Aorta (tissue), 5 donors: Measurements from ENCODE around the gene EPB41L2. TPM values are rescaled to one million over a fixed set of nuclear protein-coding genes. Genes with fewer than 3 reads are reported as not detected.
"Not testable (repeated sequence)": the region's sequence is repeated elsewhere in the genome, so short reads cannot be mapped to it uniquely, and the experiment has no call there.

ENCODE experiments used
- ATAC-seq: fragments of 200-7000 bp; cut with Tn5 transposase; one replicate; pipeline ENCODE4 v1.9.1; 2022; ENCODE audit warnings: moderate library complexity; ENCODE audit not compliant: low FRiP score
- DNase-seq, 2 donors: peaks; one replicate each; pipeline ENCODE4 v3.0.0-alpha.2; 2020
- H3K27ac ChIP-seq, 2 donors: one replicate each; pipeline ENCODE4 v1.5.1; 2013; ENCODE audit warnings: low read length in 2 of 2, mild to moderate bottlenecking in 2 of 2, moderate library complexity in 2 of 2, control low read depth in 1 of 2, inconsistent platforms in 1 of 2, low read depth in 1 of 2
- H3K27me3 ChIP-seq, 2 donors: one replicate each; pipeline ENCODE4 v1.6.1; 2013; ENCODE audit warnings: control low read depth in 1 of 2, low read length in 1 of 2, mild to moderate bottlenecking in 1 of 2, moderate library complexity in 1 of 2; ENCODE audit not compliant: insufficient read depth in 2 of 2, control insufficient read depth in 1 of 2
- H3K36me3 ChIP-seq, 2 donors: one replicate each; pipeline ENCODE4 v1.6.1; 2013; ENCODE audit warnings: control low read depth in 1 of 2, low read length in 1 of 2, mild to moderate bottlenecking in 1 of 2; ENCODE audit not compliant: insufficient read depth in 2 of 2, control insufficient read depth in 1 of 2
- H3K4me1 ChIP-seq, 2 donors: one replicate each; pipeline ENCODE4 v1.6.1; 2013; ENCODE audit warnings: low read length in 2 of 2, control low read depth in 1 of 2, mild to moderate bottlenecking in 1 of 2, moderate library complexity in 1 of 2; ENCODE audit not compliant: insufficient read depth in 2 of 2, control insufficient read depth in 1 of 2
- H3K4me3 ChIP-seq, 2 donors: one replicate each; pipeline ENCODE4 v1.5.1; 2013; ENCODE audit warnings: low read length in 2 of 2, control low read depth in 1 of 2, mild to moderate bottlenecking in 1 of 2
- H3K9me3 ChIP-seq: one replicate; pipeline ENCODE4 v1.6.1; 2013; ENCODE audit warnings: mild to moderate bottlenecking, low read length; ENCODE audit not compliant: control insufficient read depth
- WGBS, 2 donors: extraction: QIAGEN DNeasy Blood & Tissue Kit; methylation state at CpG; one replicate each; pipeline ENCODE4 v1.1.7; 2013; 5-methylcytosine and 5-hydroxymethylcytosine counted together
- intact Hi-C, 2 donors: fragments of 100-400 bp; cut with DNase I; formaldehyde crosslinking; loops; one replicate each; pipeline versions ENCODE4 v1.14.2 to v1.15.0; 2022
- polyA plus RNA-seq, 2 donors: library from polyadenylated mRNA; stranded (reverse); fragments of 200-250 nt; gene quantifications; one replicate each; pipeline ENCODE4 v1.2.3, GENCODE V29; 2013
- total RNA-seq, 2 donors: library from RNA; stranded (reverse); fragmentation: NEBNext Ultra II Directional; extraction: Animal tissue kit (Norgen Biotek cat#: 25700); gene quantifications; one replicate each; pipeline ENCODE4 v1.2.1, GENCODE V29; 2021
- donor health status: healthy with polysubstance abuse.
- donor health status: Bipolar disorder and iron deficiency.
- donor health status: DM: no; HTN: no; CAD: no.
- donor health status: DM: no; HTN: no; CAD: no.
- donor health status: DM: yes; HTN: yes; CAD: no.

EPB41L2 gene
- total and polyA plus RNA-seq, 4 donors, result 36.1 to 340 (median 118) TPM

- Histone ChIP-seq H3K27me3 (no peaks in the 10 kb centered on the region), H3K4me3 (no peak overlapping the region), H3K27ac (no peak overlapping the region), H3K36me3 (peaks cover 0 to 3% of the 10 kb centered on the region in 2 donors), H3K9me3 (no peaks in the 10 kb centered on the region), H3K4me1 (peaks cover 2% of the 10 kb centered on the region in 2 donors)
- intact Hi-C loops, result no loop called here
- DNase-seq (no peak), ATAC-seq (no peak)
- WGBS, 2 donors, result 54 to 56% methylated on average over 6 of the region's 6 CpGs
Observed at GRCh38 chr6:130928158-130928912, 134.7 kb downstream of the EPB41L2 start.

GRCh38 chr6:130927305-130927704, 135.7 kb downstream of the EPB41L2 start:
- H3K36me3 ChIP-seq, result peaks cover 0 to 3% of the 10 kb centered on the region in 2 donors
- DNase-seq (no peak), ATAC-seq (no peak)
- H3K4me1 ChIP-seq, result peaks cover 2 to 5% of the 10 kb centered on the region in 2 donors
- intact Hi-C loops, result no loop called here
- WGBS, 2 donors, result 91 to 94% methylated on average over 2 of the region's 2 CpGs
- H3K9me3 ChIP-seq, result no peaks in the 10 kb centered on the region
- no peak overlapping the region for H3K4me3 ChIP-seq
- H3K27me3 ChIP-seq, result no peaks in the 10 kb centered on the region
- no peak overlapping the region for H3K27ac ChIP-seq

DNA sequence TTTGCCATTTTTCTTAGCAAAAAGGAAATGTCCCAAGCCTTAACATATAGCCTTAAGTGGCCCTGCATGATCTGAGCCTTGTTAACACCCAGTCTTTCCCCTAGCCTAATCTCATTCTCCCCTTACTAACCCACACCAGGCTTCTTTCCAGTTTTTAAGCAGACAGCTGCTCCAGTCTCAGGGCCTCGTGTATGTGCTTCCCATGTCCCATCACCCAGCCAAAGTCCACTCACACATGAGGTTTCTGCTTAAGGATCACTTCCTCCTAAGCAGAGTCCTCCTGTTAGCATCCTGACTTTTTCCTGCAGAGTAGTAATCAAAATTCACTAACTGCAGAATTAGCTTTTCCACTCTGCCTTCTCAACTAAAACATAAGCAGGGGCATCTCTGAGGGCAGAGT, 139.7 kb downstream of the EPB41L2 start:
- no peak overlapping the region for H3K4me3 ChIP-seq
- H3K9me3 ChIP-seq, result no peaks in the 10 kb centered on the region
- 41 to 63% methylated on average over 1 of the region's 1 CpG for WGBS, 2 donors
- DNase-seq, result no peak
- peaks cover 0 to 3% of the 10 kb centered on the region in 2 donors for H3K36me3 ChIP-seq
- peaks cover 0 to 3% of the 10 kb centered on the region in 2 donors for H3K4me1 ChIP-seq
- no peaks in the 10 kb centered on the region for H3K27me3 ChIP-seq
- intact Hi-C loops, result no loop called here
- ATAC-seq, result no peak
- H3K27ac ChIP-seq, result no peak overlapping the region

GRCh38 chr6:130922922-130923321, 140.1 kb downstream of the EPB41L2 start:
- Histone ChIP-seq H3K27ac (no peak overlapping the region), H3K36me3 (peaks cover 0 to 3% of the 10 kb centered on the region in 2 donors), H3K4me3 (no peak overlapping the region), H3K27me3 (no peaks in the 10 kb centered on the region), H3K9me3 (no peaks in the 10 kb centered on the region), H3K4me1 (peaks cover 0 to 3% of the 10 kb centered on the region in 2 donors)
- no peak for DNase-seq
- intact Hi-C loops, result no loop called here
- 89 to 97% methylated on average over 3 of the region's 3 CpGs for WGBS, 2 donors
- no peak for ATAC-seq

DNA sequence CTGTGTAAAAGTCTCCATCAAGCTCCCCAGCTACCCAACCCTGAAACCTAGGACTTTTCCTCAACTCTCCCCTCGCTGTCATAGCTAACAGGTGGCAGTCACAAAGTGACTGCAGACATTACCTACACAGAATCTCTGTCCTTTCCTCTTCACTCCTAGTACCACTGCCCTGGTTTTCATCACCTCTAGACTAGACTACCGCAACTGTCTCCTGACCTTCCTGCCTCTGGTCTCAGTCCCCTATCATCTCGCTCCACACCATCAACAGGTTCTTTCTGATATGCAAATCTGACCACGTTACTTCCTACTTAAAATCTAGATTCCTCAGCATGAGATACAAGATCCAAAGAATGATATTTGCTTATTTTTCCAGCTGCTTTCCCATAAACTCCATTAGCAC, 142.1 kb downstream of the EPB41L2 start:
- Histone ChIP-seq H3K27me3 (no peaks in the 10 kb centered on the region), H3K9me3 (no peaks in the 10 kb centered on the region), H3K36me3 (peaks cover 0 to 1% of the 10 kb centered on the region in 2 donors), H3K4me1 (peaks cover 2 to 6% of the 10 kb centered on the region in 2 donors), H3K27ac (no peak overlapping the region), H3K4me3 (no peak overlapping the region)
- no peak for DNase-seq
- ATAC-seq, result no peak
- intact Hi-C loops, result no loop called here
- WGBS, 2 donors, result 85 to 94% methylated on average over 4 of the region's 4 CpGs

GRCh38 chr6:130918171-130918570, 144.9 kb downstream of the EPB41L2 start:
- Histone ChIP-seq H3K4me1 (peaks cover 2 to 6% of the 10 kb centered on the region in 2 donors), H3K4me3 (no peak overlapping the region), H3K27me3 (no peaks in the 10 kb centered on the region), H3K27ac (no peak overlapping the region), H3K9me3 (no peaks in the 10 kb centered on the region), H3K36me3 (no peaks in the 10 kb centered on the region)
- ATAC-seq (no peak), DNase-seq (no peak)
- intact Hi-C loops, result no loop called here
- WGBS, 2 donors, result 70 to 72% methylated on average over 4 of the region's 4 CpGs

- not testable (repeated sequence) for DNase-seq
Observed at GRCh38 chr6:130915606-130916005, 147.4 kb downstream of the EPB41L2 start.

DNA sequence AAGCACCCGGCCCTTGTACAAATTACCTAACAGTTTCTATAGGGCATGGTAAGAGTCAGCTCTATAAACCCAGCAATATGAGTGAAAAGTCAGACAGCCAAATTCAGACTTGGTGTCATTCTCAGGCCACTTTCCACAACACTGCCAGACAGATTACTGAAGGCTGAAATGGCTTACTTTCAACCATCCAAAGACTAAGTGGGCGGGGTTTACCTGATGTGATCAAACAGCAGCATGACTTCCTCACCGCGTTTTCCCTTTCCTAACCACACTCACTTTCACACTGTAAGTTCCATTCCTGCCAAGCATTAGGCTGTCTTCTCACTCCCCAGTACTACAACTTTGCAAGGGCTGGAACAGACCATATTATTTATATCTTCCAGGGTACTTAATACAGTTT, 149.9 kb downstream of the EPB41L2 start:
- no peaks in the 10 kb centered on the region for H3K9me3 ChIP-seq
- WGBS, 2 donors, result 72 to 75% methylated on average over 4 of the region's 4 CpGs
- H3K36me3 ChIP-seq, result no peaks in the 10 kb centered on the region
- intact Hi-C loops, result no loop called here
- no peaks in the 10 kb centered on the region for H3K27me3 ChIP-seq
- H3K4me1 ChIP-seq, result peaks cover 2 to 3% of the 10 kb centered on the region in 2 donors
- ATAC-seq, result no peak
- no peak overlapping the region for H3K4me3 ChIP-seq
- DNase-seq, result no peak
- H3K27ac ChIP-seq, result no peak overlapping the region

More at GRCh38 chr6:130915606-130916005, 147.4 kb downstream of the EPB41L2 start:
- WGBS, 2 donors, result 95 to 97% methylated on average over 2 of the region's 2 CpGs
- H3K27me3 ChIP-seq, H3K4me3 ChIP-seq, H3K36me3 ChIP-seq, H3K27ac ChIP-seq, intact Hi-C loops, H3K9me3 ChIP-seq, ATAC-seq, H3K4me1 ChIP-seq: not testable (repeated sequence)

GRCh38 chr6:130912434-130912833, 150.6 kb downstream of the EPB41L2 start:
- H3K27ac ChIP-seq, result no peak overlapping the region
- no peak for DNase-seq
- no peaks in the 10 kb centered on the region for H3K36me3 ChIP-seq
- WGBS, 2 donors, result 71 to 75% methylated on average over 4 of the region's 4 CpGs
- no peaks in the 10 kb centered on the region for H3K9me3 ChIP-seq
- no peak overlapping the region for H3K4me3 ChIP-seq
- intact Hi-C loops, result no loop called here
- peaks cover 2 to 3% of the 10 kb centered on the region in 2 donors for H3K4me1 ChIP-seq
- no peaks in the 10 kb centered on the region for H3K27me3 ChIP-seq
- no peak for ATAC-seq
